ENCODE measurements around the gene DMD.

The DMD gene

GRCh38 chrX:32150141-32150540 lies 1061.2 kb downstream of the DMD start:
- no peak for DNase-seq (ENCODE audit: low read depth, low spot score)

GRCh38 chrX:32141841-32142240 lies 1069.5 kb downstream of the DMD start:
- no peak for TF ChIP-seq CTCF (IDR thresholded peaks at IDR 0.05; ENCODE audit: low read depth, low read length)
- in situ Hi-C loops (cut with HindIII; ENCODE audit: low sequenced_read_pairs) = no loop called here
- H3K4me3 ChIP-seq (ENCODE audit: low read depth, low read length) = no peak overlapping the region
- no peak for DNase-seq (ENCODE audit: low read depth, low spot score)

More at GRCh38 chrX:32150141-32150540, 1061.2 kb downstream of the DMD start:
- TF ChIP-seq CTCF (IDR thresholded peaks at IDR 0.05; ENCODE audit: low read depth, low read length) = no peak
- in situ Hi-C loops (cut with HindIII; ENCODE audit: low sequenced_read_pairs) = no loop called here
- H3K4me3 ChIP-seq (ENCODE audit: low read depth, low read length) = no peak overlapping the region

- in situ Hi-C loops (cut with HindIII; ENCODE audit: low sequenced_read_pairs) = no loop called here
- DNase-seq (ENCODE audit: low read depth, low spot score) = no peak
- no peak for TF ChIP-seq CTCF (IDR thresholded peaks at IDR 0.05; ENCODE audit: low read depth, low read length)
- H3K4me3 ChIP-seq (ENCODE audit: low read depth, low read length) = no peak overlapping the region
Observed at GRCh38 chrX:32139476-32139875, 1071.9 kb downstream of the DMD start.

- DNase-seq (ENCODE audit: low read depth, low spot score) = no peak
- in situ Hi-C loops (cut with HindIII; ENCODE audit: low sequenced_read_pairs) = no loop called here
- no peak overlapping the region for H3K4me3 ChIP-seq (ENCODE audit: low read depth, low read length)
- no peak for TF ChIP-seq CTCF (IDR thresholded peaks at IDR 0.05; ENCODE audit: low read depth, low read length)
Observed at GRCh38 chrX:32137525-32137924, 1073.8 kb downstream of the DMD start.

GRCh38 chrX:32126997-32127396 lies 1084.4 kb downstream of the DMD start:
- DNase-seq (ENCODE audit: low read depth, low spot score) = no peak
- in situ Hi-C loops (cut with HindIII; ENCODE audit: low sequenced_read_pairs) = no loop called here
- TF ChIP-seq CTCF (IDR thresholded peaks at IDR 0.05; ENCODE audit: low read depth, low read length) = no peak
- no peak overlapping the region for H3K4me3 ChIP-seq (ENCODE audit: low read depth, low read length)

GRCh38 chrX:32118832-32119231 lies 1092.5 kb downstream of the DMD start:
- in situ Hi-C loops (cut with HindIII; ENCODE audit: low sequenced_read_pairs) = no loop called here
- DNase-seq (ENCODE audit: low read depth, low spot score) = no peak
- H3K4me3 ChIP-seq (ENCODE audit: low read depth, low read length) = no peak overlapping the region
- TF ChIP-seq CTCF (IDR thresholded peaks at IDR 0.05; ENCODE audit: low read depth, low read length) = no peak

GRCh38 chrX:32116047-32116446 lies 1095.3 kb downstream of the DMD start:
- no peak overlapping the region for H3K4me3 ChIP-seq (ENCODE audit: low read depth, low read length)
- TF ChIP-seq CTCF (IDR thresholded peaks at IDR 0.05; ENCODE audit: low read depth, low read length) = no peak
- in situ Hi-C loops (cut with HindIII; ENCODE audit: low sequenced_read_pairs) = no loop called here
- no peak for DNase-seq (ENCODE audit: low read depth, low spot score)

Data from astrocyte of the spinal cord (primary cell).